Astrocyte (in vitro differentiated cells and primary cell): Measurements from ENCODE around the gene PDE8A. TPM values are rescaled to one million over a fixed set of nuclear protein-coding genes. Genes with fewer than 3 reads are reported as not detected.
A peak's percentile ranks its signal among the peaks of the same experiment; 100 is the strongest.

Experiments
- DNase-seq: peaks from one replicate; pipeline ENCODE4 v3.0.0-alpha.2; 2010; ENCODE audit warnings: low read depth
- FAIRE-seq: peaks from 2 replicates; lab custom pipeline; 2011; peaks lifted over from hg19 to GRCh38; lab: Jason Lieb, UNC
- H2AFZ ChIP-seq: 2 replicates; pipeline ENCODE4 v1.6.0; 2012; ENCODE audit warnings: low read depth, low read length, inconsistent platforms
- H3K27ac ChIP-seq: 2 replicates; pipeline ENCODE4 v1.5.1; 2011; ENCODE audit warnings: low read depth, low read length, inconsistent platforms
- H3K27me3 ChIP-seq: 2 replicates; pipeline ENCODE4 v1.6.0; 2011; ENCODE audit warnings: low read length, inconsistent platforms; ENCODE audit not compliant: insufficient read depth
- H3K36me3 ChIP-seq: 2 replicates; pipeline ENCODE4 v1.5.1; 2011; ENCODE audit warnings: low read length, inconsistent platforms; ENCODE audit not compliant: insufficient read depth
- H3K4me1 ChIP-seq: 2 replicates; pipeline ENCODE4 v1.5.1; 2011; ENCODE audit warnings: low read length, inconsistent platforms; ENCODE audit not compliant: insufficient read depth
- H3K4me2 ChIP-seq: 2 replicates; pipeline ENCODE4 v1.6.0; 2012; ENCODE audit warnings: low read length, inconsistent platforms
- H3K4me3 ChIP-seq: 2 replicates; pipeline ENCODE4 v1.5.1; 2011; ENCODE audit warnings: low read depth, mild to moderate bottlenecking, low read length, inconsistent platforms; ENCODE audit not compliant: insufficient read depth
- H3K79me2 ChIP-seq: 2 replicates; pipeline ENCODE4 v1.6.0; 2012; ENCODE audit warnings: mild to moderate bottlenecking, low read length, inconsistent platforms; ENCODE audit not compliant: insufficient read depth
- H3K9ac ChIP-seq: 2 replicates; pipeline ENCODE4 v1.6.0; 2012; ENCODE audit warnings: mild to moderate bottlenecking, low read length, inconsistent platforms
- H3K9me3 ChIP-seq: 2 replicates; pipeline ENCODE4 v1.5.1; 2012; ENCODE audit warnings: low read depth, mild to moderate bottlenecking, low read length, inconsistent platforms; ENCODE audit not compliant: insufficient read depth
- H4K20me1 ChIP-seq: 2 replicates; pipeline ENCODE4 v1.6.0; 2012; ENCODE audit warnings: low read length, inconsistent platforms; ENCODE audit not compliant: insufficient read depth
- H3K27ac Mint-ChIP-seq: one replicate; pipeline ENCODE4 v1.8.0; 2021; ENCODE audit warnings: mild to moderate bottlenecking, mixed read lengths; ENCODE audit not compliant: unreplicated experiment
- H3K27me3 Mint-ChIP-seq: one replicate; pipeline ENCODE4 v1.8.0; 2021; ENCODE audit warnings: low read depth, mixed read lengths; ENCODE audit not compliant: unreplicated experiment
- H3K36me3 Mint-ChIP-seq: one replicate; pipeline ENCODE4 v1.8.0; 2021; ENCODE audit warnings: low read depth, mixed read lengths; ENCODE audit not compliant: unreplicated experiment
- H3K4me1 Mint-ChIP-seq: one replicate; pipeline ENCODE4 v1.8.0; 2021; ENCODE audit warnings: low read depth, mixed read lengths; ENCODE audit not compliant: unreplicated experiment
- H3K4me3 Mint-ChIP-seq: one replicate; pipeline ENCODE4 v1.8.0; 2021; ENCODE audit warnings: mild to moderate bottlenecking, moderate library complexity, mixed read lengths; ENCODE audit not compliant: unreplicated experiment
- H3K9me3 Mint-ChIP-seq: one replicate; pipeline ENCODE4 v1.8.0; 2021; ENCODE audit warnings: mild to moderate bottlenecking, mixed read lengths; ENCODE audit not compliant: unreplicated experiment
- EZH2 ChIP-seq: IDR thresholded peaks from 2 replicates; pipeline ENCODE4 v1.6.1; 2012; ENCODE audit warnings: mild to moderate bottlenecking, low read length, inconsistent platforms; ENCODE audit not compliant: insufficient read depth
- total RNA-seq: library from RNA; stranded (reverse); gene quantifications from 2 replicates; pipeline ENCODE4 v1.2.1, GENCODE V29; 2021
- TF ChIP-seq, protein P1 (sequence below): IDR thresholded peaks from 2 replicates; pipeline ENCODE4 v1.5.1; 2011; ENCODE audit warnings: low read depth, mild to moderate bottlenecking, inconsistent platforms, low read length, moderate library complexity; ENCODE audit not compliant: insufficient read depth

The PDE8A gene
- total RNA-seq, 1 donor from 2014 or later, result 18.0 TPM

DNA sequence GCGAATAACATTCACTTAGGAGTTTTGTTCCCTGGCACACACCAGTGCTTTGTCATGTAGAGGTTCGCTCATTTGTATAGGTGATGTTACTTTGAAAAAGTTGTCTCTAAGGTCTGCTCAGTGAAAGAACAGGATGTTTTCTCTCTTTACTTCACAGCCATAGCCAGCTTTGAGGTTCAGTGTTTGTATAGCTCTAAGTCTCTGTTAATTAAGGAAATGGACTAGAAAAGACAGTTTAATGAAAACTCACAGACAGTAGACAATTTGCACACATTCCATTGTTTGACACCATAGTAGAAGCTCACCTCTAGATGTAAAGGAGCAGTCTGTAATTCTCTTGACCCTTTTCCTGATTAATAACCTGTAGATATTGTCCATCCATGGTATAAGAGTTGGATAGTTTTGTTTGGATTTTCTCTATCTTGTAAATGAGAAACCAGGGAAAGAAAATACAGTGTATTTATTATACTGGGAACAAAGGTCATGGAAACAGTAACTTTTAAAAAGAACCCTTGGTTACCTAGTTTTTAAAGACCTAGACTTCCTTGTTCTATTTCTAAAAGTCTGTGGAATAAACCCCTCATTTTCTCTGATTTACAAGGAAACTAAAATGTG lies 50.4 kb downstream of the PDE8A start:
- Histone ChIP-seq H3K9ac (no peak overlapping the region), H3K4me3 (no peak overlapping the region), H3K4me1 (peaks cover 13% of the 10 kb centered on the region), H4K20me1 (peaks cover 42% of the 10 kb centered on the region), H3K79me2 (peaks cover 66% of the 10 kb centered on the region), H3K36me3 (no peaks in the 10 kb centered on the region), H3K27me3 (no peaks in the 10 kb centered on the region), H2AFZ (no peak overlapping the region), H3K4me2 (no peak overlapping the region), H3K9me3 (no peaks in the 10 kb centered on the region), H3K27ac (no peak overlapping the region)
- DNase-seq (no peak), FAIRE-seq (no peak)
- Mint-ChIP-seq H3K27me3 (no peaks in the 10 kb centered on the region), H3K9me3 (no peaks in the 10 kb centered on the region), H3K4me1 (peaks cover 46% of the 10 kb centered on the region), H3K36me3 (no peaks in the 10 kb centered on the region), H3K4me3 (no peak overlapping the region), H3K27ac (peak overlapping the region; percentile 65)
- TF ChIP-seq EZH2, result no peak
- TF ChIP-seq, protein P1, sequence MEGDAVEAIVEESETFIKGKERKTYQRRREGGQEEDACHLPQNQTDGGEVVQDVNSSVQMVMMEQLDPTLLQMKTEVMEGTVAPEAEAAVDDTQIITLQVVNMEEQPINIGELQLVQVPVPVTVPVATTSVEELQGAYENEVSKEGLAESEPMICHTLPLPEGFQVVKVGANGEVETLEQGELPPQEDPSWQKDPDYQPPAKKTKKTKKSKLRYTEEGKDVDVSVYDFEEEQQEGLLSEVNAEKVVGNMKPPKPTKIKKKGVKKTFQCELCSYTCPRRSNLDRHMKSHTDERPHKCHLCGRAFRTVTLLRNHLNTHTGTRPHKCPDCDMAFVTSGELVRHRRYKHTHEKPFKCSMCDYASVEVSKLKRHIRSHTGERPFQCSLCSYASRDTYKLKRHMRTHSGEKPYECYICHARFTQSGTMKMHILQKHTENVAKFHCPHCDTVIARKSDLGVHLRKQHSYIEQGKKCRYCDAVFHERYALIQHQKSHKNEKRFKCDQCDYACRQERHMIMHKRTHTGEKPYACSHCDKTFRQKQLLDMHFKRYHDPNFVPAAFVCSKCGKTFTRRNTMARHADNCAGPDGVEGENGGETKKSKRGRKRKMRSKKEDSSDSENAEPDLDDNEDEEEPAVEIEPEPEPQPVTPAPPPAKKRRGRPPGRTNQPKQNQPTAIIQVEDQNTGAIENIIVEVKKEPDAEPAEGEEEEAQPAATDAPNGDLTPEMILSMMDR, result no peak

DNA sequence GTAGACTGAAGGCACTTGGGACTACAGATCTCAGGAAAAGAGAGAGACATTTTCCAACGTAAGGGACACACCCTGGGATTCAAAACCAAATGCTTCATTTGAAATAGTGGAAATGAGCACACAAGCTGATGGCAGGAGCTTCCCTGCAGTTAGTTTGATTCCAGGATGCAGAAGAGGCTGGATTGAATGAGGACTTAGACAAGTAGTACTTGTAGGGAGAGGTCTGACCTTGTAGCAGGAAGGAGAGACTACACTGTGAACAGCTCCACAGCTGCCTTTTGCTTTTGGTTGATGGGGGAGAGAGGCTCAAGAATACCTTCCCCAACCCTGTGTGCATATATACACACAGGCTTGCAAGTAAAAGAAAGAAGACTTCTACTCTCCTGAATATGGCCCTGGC lies 51.5 kb downstream of the PDE8A start:
- Histone ChIP-seq H3K4me1 (peaks cover 13% of the 10 kb centered on the region), H3K4me3 (no peak overlapping the region), H3K27ac (no peak overlapping the region), H3K9ac (no peak overlapping the region), H3K4me2 (no peak overlapping the region), H3K79me2 (peaks cover 59% of the 10 kb centered on the region), H4K20me1 (peaks cover 38% of the 10 kb centered on the region), H3K36me3 (no peaks in the 10 kb centered on the region), H3K9me3 (no peaks in the 10 kb centered on the region), H3K27me3 (no peaks in the 10 kb centered on the region), H2AFZ (no peak overlapping the region)
- Mint-ChIP-seq H3K27ac (no peak overlapping the region), H3K4me1 (peaks cover 40% of the 10 kb centered on the region), H3K27me3 (no peaks in the 10 kb centered on the region), H3K4me3 (no peak overlapping the region), H3K9me3 (no peaks in the 10 kb centered on the region), H3K36me3 (no peaks in the 10 kb centered on the region)
- no peak for TF ChIP-seq EZH2
- TF ChIP-seq, protein P1, result no peak
- FAIRE-seq, result no peak
- no peak for DNase-seq

DNA sequence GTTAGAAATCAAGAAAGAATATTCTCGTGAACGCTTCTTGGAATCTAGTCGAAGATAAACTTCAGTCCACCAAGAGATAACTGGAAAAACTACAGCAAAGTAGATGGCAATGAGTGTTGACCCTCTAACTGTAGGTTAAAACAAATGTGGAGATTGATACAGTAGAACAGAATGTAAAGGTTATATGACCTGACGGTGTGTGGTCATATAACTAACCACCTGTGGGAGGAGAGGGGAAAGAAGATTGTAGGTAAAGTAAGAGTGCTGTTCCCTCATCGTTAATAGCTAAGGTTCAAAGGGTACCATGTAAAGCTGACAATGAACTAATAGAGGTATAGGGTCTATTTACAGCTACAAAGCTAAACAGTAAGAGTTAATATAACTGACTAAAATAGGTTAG lies 52.6 kb downstream of the PDE8A start:
- H3K4me3 ChIP-seq, result no peak overlapping the region
- DNase-seq (no peak), FAIRE-seq (no peak)
- no peaks in the 10 kb centered on the region for H3K9me3 ChIP-seq
- H3K4me2 ChIP-seq, result no peak overlapping the region
- no peak overlapping the region for H3K4me3 Mint-ChIP-seq
- no peak overlapping the region for H3K27ac ChIP-seq
- H3K9ac ChIP-seq, result no peak overlapping the region
- peaks cover 13% of the 10 kb centered on the region for H3K4me1 ChIP-seq
- no peak overlapping the region for H2AFZ ChIP-seq
- no peaks in the 10 kb centered on the region for H3K27me3 ChIP-seq
- H3K36me3 Mint-ChIP-seq, result no peaks in the 10 kb centered on the region
- no peak overlapping the region for H3K27ac Mint-ChIP-seq
- H3K9me3 Mint-ChIP-seq, result no peaks in the 10 kb centered on the region
- no peak for TF ChIP-seq EZH2
- TF ChIP-seq, protein P1, result no peak
- no peaks in the 10 kb centered on the region for H3K36me3 ChIP-seq
- H4K20me1 ChIP-seq, result peaks cover 33% of the 10 kb centered on the region
- no peaks in the 10 kb centered on the region for H3K27me3 Mint-ChIP-seq
- H3K79me2 ChIP-seq, result peaks cover 55% of the 10 kb centered on the region
- peaks cover 40% of the 10 kb centered on the region for H3K4me1 Mint-ChIP-seq
